Mucosa of gallbladder (tissue), 1 donor: ENCODE results near the gene KHDC1. TPM values are rescaled to one million over a fixed set of nuclear protein-coding genes. Genes with fewer than 3 reads are reported as not detected.
A peak's percentile ranks its signal among the peaks of the same experiment; 100 is the strongest.
"Not testable (repeated sequence)": the region's sequence is repeated elsewhere in the genome, so short reads cannot be mapped to it uniquely, and the experiment has no call there.

Source experiments
- DNase-seq: peaks from one replicate; pipeline ENCODE4 v3.0.0-alpha.2; 2020; ENCODE audit warnings: low spot score
- total RNA-seq: library from RNA; stranded (reverse); gene quantifications from one replicate; pipeline ENCODE4 v1.2.1, GENCODE V29; 2021
- donor health status: DM: no; HTN: no; CAD: no.

The KHDC1 gene
- total RNA-seq: 2.9 TPM

- DNase-seq: peak; percentile 20
Measured at GRCh38 chr6:73262671-73263569, at the start of gene KHDC1. Gene KHDC1, minus strand, starts transcription at chr6:73263196. Its CDS starts 20,679 bp downstream, at chr6:73242517.

DNA sequence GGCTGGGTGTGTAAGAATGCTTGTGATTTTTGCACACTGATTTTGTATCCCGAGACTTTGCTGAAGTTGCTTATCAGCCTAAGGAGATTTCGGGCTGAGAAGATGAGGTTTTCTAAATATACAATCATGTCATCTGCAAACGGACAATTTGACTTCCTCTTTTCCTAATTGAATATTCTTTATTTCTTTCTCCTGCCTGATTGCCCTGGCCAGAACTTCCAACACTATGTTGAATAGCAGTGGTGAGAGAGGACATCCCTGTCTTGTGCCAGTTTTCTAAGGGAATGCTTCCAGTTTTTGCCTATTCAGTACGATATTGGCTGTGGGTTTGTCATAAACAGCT, 47.5 kb upstream of the KHDC1 start:
- not testable (repeated sequence) for DNase-seq

GRCh38 chr6:73309785-73310502, 46.9 kb upstream of the KHDC1 start:
- peak; percentile 45 for DNase-seq

- DNase-seq: no peak
Measured at GRCh38 chr6:73309535-73309784, 46.5 kb upstream of the KHDC1 start.

- DNase-seq: no peak
Measured at GRCh38 chr6:73308712-73309534, 45.9 kb upstream of the KHDC1 start.

GRCh38 chr6:73303773-73304172, 40.8 kb upstream of the KHDC1 start:
- DNase-seq: not testable (repeated sequence)

GRCh38 chr6:73302339-73302738, 39.3 kb upstream of the KHDC1 start:
- DNase-seq: no peak

DNA sequence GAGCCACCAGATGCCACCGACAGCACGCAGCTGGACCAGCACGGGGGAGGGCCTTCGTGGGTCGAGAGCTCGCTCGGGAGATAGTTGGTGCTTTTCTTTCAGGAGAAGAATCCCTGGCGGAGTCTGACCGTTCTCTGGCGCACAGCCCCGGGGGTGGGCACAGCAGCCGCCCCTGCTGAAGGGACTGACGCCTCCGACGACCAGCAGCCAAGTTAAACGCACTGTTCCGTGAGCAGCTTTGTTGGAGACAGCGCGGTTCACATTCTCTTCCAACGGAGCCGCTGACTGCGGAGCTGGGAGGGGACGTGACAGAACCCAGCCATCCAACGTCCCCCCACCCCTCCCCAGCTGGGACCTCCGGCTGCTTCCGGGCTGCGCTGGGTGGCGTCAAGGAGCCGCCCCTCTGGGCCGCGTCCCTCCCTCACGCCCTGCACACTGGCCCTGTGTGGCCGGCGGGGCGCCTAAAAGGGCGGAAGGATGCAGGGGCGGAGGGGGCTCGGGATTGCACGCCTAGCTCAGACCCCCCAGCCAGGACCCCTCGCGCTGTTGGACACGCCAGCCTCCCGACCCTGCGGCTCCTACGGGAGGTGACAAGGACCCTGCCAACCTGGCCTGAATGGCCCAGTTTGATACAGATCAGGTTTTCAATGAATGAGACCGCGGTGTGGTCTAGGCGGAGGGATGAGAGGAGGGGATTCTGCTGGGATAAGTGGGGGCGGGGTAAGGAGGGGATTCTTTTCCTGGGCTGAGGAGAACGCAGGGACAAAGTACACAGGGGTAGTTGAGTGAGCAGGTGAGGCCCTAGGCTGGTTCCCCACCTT, 36.4 kb upstream of the KHDC1 start:
- DNase-seq: no peak

DNA sequence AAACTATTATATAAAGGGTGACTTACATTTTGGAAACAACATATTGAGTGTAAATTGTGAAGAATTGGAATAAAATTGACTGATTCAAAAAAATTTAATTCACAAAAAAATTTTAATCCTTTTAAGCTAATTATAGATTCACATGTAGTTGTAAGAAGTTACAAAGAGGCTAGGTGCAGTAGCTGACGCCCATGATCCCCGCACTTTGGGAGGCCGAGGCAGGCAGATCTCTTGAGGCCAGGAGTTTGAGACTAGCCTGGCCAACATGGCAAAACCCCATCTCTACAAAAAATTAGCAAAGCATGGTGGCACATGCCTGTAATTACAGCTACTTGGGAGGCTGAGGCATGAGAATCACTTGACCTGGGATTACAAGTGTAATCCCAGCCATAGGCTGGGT, 30.3 kb upstream of the KHDC1 start:
- DNase-seq: no peak

GRCh38 chr6:73290435-73290834, 27.4 kb upstream of the KHDC1 start:
- no peak for DNase-seq

GRCh38 chr6:73286752-73287151, 23.8 kb upstream of the KHDC1 start:
- no peak for DNase-seq

DNA sequence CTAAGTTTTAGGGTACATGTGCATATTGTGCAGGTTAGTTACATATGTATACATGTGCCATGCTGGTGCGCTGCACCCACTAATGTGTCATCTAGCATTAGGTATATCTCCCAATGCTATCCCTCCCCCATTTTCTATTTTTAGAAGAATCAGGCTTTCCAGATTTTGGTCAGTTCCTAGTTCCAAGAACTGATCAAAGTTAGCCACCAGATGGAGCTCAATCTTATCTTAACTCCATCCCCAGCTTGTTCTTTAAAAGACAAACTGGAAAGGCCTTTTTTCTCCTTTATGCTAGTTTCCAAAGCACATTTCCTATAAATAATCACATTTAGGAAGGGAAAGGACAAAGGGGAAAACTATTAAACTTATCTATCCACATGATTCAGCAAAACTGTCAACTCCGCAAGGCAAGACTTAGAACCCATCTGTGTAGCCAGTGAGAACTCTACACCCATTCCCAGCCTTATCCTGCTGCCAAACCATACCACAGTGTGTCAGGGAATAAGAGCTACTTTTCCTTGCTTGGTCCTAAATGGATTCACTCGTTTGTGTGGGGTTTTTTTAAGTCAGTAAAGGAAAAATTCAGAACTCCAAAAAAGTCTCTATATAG, 22.8 kb upstream of the KHDC1 start:
- no peak for DNase-seq

- no peak for DNase-seq
Measured at GRCh38 chr6:73282871-73283270, 19.9 kb upstream of the KHDC1 start.

- not testable (repeated sequence) for DNase-seq
Measured at GRCh38 chr6:73281684-73282083, 18.7 kb upstream of the KHDC1 start.

GRCh38 chr6:73269296-73269695, 6.3 kb upstream of the KHDC1 start:
- not testable (repeated sequence) for DNase-seq

DNA sequence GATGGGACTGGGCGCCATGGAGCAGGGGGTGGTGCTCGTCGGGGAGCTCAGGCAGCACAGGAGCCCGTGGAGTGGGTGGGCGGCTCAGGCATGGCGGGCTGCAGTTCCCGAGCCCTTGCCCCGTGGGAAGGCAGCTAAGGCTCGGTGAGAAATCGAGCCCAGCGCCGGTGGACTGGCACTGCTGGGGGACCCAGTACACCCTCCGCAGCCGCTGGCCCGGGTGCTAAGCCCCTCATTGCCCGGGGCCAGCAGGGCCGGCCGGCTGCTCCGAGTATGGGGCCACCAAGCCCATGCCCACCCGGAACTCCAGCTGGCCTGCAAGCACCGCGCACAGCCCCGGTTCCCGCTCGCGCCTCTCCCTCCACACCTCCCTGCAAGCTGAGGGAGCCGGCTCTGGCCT, 5.9 kb upstream of the KHDC1 start:
- not testable (repeated sequence) for DNase-seq

DNA sequence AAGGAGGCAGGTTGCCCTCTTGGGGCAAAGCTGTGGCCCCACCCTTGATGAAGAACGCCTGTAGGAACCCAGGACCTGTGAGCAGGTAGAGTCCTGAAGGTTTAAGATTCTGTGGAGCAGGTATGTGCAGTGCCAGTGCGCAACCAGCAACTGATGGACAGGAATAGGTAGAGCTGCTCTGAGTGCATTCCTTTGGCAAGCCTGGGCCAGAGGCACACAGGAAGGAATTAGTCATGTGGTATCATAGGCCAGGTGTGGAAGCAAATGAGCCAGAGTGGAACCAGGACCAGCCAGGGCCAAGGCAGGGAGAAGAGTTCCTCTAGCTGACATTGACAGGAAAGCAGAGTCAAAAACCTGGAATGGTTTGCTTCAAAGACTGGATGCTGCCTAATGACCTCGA, 1.4 kb upstream of the KHDC1 start:
- no peak for DNase-seq

GRCh38 chr6:73263570-73263909, 544 bp upstream of the KHDC1 start:
- DNase-seq: no peak

DNA sequence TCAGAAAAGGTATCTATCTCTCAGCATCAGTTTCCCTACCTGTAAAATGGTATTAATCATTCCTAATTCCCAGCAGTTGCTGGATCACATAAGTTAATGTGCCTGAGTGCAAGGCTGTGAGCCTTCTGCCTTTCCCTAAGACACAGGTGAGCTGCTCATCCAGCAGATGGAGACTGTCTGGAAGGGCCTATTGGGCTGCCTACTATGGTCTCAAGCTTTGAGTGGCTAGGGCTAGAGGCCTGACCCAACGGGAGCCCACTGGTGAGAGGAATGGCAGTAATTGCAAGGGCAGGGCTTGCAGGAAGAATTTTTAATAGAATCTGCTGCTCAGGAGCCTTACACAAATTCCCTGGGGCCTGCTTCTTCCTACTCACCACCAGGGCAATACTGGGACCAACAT, 4.3 kb downstream of the KHDC1 start:
- no peak for DNase-seq

DNA sequence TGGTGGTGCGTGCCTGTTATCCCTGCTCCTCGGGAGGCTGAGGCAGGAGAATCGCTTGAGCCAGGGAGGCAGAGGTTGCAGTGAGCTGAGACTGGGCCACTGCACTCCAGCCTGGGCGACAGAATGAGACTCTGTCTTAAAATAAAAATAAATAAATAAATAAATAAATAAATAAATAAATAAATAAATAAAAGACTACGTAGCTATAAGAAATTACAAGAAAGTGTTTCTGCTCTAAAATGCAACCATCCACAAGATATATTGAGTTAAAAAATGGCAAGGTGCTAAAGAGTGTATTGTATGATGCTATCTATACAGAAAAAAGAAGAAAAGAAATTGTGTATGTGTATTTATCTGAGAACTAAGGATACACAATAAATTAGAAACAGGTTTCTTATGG, 8.7 kb downstream of the KHDC1 start:
- not testable (repeated sequence) for DNase-seq

- no peak for DNase-seq
Measured at GRCh38 chr6:73252703-73253102, 10.3 kb downstream of the KHDC1 start.
